Pulmonary artery endothelial cell (primary cell): Measurements from ENCODE around the gene USP5. TPM values are rescaled to one million over a fixed set of nuclear protein-coding genes. Genes with fewer than 3 reads are reported as not detected.

ENCODE experiments used
- DNase-seq: peaks from one replicate; pipeline ENCODE4 v3.0.0-alpha.2; 2011; ENCODE audit warnings: low read depth, low spot score
- total RNA-seq: library from RNA; depleted of rRNA; stranded (reverse); fragments of >200 nt; gene quantifications from 2 replicates; pipeline ENCODE4 v1.2.3, GENCODE V29; 2014

The USP5 gene
- total RNA-seq, 1 donor from 2014 or later, result 105 TPM

DNA sequence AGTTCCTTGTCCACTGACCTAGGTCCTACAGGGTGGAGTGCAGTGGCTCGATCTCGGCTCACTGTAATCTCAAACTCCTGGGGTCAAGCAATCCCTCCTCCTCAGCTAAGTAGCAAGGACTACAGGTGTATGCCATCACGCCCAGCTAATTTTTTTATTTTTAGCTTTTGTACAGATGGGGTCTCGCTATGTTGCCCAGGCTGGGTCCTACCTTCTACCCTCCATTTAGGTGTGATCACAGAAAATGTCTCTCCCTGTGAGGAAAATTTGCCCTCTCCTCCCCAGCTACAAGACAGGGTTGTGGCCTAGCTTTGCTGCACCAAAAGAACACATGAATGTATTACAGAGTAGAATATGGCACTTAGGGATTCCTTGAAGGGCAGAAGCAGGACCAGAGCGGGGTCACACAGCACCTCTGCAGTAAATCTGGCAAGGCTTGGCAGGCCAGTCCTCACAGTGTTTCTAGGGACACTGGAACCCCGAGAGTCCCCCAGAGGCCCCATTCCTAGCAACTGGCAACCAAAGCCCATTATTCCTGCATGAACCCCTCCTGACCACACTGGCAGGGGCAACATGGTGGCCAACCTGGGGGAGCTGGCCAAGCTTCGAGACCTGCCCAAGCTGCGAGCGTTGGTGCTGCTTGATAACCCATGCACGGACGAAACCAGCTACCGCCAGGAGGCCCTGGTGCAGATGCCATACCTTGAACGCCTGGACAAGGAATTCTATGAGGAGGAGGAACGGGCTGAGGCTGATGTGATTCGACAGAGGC is 60.4 kb downstream of the USP5 start:
- DNase-seq, result no peak

DNA sequence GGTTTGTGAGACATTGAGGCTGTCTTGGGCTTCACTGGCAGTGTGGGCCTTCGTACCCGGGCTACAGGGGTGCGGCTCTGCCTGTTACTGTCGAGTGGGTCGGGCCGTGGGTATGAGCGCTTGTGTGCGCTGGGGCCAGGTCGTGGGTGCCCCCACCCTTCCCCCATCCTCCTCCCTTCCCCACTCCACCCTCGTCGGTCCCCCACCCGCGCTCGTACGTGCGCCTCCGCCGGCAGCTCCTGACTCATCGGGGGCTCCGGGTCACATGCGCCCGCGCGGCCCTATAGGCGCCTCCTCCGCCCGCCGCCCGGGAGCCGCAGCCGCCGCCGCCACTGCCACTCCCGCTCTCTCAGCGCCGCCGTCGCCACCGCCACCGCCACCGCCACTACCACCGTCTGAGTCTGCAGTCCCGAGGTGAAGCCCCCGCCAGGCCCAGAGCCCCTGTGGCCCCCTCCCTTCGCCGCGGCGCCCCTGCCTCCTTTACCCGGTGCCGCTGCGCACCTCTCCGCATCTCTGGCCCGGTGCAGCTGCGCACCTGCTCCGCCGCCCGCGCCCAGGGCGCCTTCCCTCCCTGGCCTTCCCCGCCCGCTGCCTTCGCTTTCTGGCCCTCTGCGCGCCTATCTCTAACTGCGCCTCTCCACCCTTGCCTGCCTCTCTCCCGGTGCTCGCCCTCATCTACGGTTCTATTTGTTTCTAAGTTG is 62.4 kb downstream of the USP5 start, which contains the start of gene ENO2:
Gene ENO2 (plus strand): TSS at position 335 of the 701 bp plus-strand sequence. CDS start 1,253 bp downstream, outside the sequence.
- no peak for DNase-seq

DNA sequence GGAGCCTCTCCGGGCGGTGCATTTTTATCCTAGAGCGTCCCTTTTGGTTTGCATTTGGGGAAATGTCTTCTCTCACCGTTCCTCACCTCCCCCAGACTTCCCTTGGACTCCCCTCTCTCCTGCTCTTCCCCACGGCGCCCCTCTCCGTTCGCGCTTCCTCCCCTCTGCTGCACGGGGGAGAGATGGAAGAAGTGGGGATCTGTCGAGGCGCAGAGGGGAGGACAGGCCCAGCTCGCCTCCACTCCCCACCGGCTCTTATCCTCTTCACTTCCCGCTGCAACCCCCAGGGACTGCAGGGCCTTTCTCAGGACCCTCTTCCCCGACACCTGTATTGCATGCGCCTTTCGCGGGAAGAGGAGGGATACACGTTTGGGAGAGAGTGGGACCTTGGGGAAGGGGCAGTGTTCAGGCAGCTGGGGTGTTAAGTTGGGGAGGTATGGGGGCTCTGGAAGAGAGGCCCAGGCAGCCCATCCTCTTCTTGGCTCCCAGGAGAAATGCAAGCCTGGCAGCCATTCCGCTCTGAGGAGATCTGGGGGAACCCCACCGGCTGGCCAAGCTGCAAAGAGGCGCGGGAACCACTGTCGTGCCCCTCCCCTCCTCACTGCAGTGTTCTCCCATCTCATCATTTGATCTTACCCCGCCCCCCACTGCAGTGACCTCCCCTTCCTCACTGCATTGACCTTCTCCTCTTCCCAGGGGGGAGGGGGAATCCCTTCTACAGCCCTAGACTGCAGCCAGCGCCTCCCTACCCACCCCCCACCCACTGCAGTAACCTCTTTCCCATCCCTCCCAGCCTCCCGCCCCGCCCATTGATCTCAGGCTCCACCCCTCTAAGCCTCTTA is 63.2 kb downstream of the USP5 start:
- DNase-seq, result no peak

DNA sequence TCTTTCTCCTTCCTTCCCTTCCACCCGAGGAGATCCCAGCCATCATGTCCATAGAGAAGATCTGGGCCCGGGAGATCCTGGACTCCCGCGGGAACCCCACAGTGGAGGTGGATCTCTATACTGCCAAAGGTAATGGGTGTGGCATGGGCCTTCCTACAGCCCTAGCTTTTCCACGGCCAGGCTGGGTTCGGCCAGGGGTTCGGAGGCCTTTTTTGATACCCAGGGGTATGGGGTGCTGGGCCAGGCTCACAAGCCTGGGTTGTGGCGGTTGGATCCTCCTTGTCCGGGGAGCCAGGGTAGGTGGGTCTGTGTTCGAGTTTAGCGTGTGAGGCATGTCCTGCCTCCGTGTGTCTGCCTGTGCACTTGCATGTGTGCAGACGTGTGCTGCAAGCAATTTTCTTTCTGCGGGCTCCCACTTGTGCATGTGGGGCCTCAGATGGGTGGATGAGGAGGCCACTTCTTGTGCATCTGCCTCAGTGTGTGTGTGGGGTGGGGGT is 63.9 kb downstream of the USP5 start:
- no peak for DNase-seq

Other genes starting within 250 kb of the USP5 start
- gene CHD4, start 244.8 kb upstream of the USP5 start, total RNA-seq, result 205 and 216 TPM in 2 replicates
- 0.04 and 0.07 TPM in 2 replicates for gene LPAR5, start 216.2 kb upstream of the USP5 start, total RNA-seq
- 0.11 and 0.26 TPM in 2 replicates for gene ACRBP, start 204.7 kb upstream of the USP5 start, total RNA-seq
- gene ING4, start 189.0 kb upstream of the USP5 start, total RNA-seq, result 26.0 and 31.9 TPM in 2 replicates
- 9.5 and 12.0 TPM in 2 replicates for gene ZNF384, start 162.8 kb upstream of the USP5 start, total RNA-seq
- gene PIANP, start 151.3 kb upstream of the USP5 start, total RNA-seq, result not detected in 2 replicates
- gene COPS7A, start 128.1 kb upstream of the USP5 start, total RNA-seq, result 54.8 and 71.4 TPM in 2 replicates
- gene MLF2, start 99.0 kb upstream of the USP5 start, total RNA-seq, result 56.9 and 94.9 TPM in 2 replicates
- 45.2 and 61.3 TPM in 2 replicates for gene PTMS, start 85.8 kb upstream of the USP5 start, total RNA-seq
- 0.11 and 0.13 TPM in 2 replicates for gene LAG3, start 79.6 kb upstream of the USP5 start, total RNA-seq
- gene CD4, start 62.6 kb upstream of the USP5 start, total RNA-seq, result 0.07 TPM in 1 of 2 replicates, not detected in the other
- 9.0 and 13.5 TPM in 2 replicates for gene GPR162, start 30.3 kb upstream of the USP5 start, total RNA-seq
- 66.5 and 83.1 TPM in 2 replicates for gene P3H3, start 23.7 kb upstream of the USP5 start, total RNA-seq
- gene GNB3, start 11.2 kb upstream of the USP5 start, total RNA-seq, result 0.79 and 1.4 TPM in 2 replicates
- gene CDCA3, start 864 bp upstream of the USP5 start, total RNA-seq, result 11.0 and 27.2 TPM in 2 replicates
- gene TPI1, start 15.4 kb downstream of the USP5 start, total RNA-seq, result 941 and 1,374 TPM in 2 replicates
- gene SPSB2, start 21.2 kb downstream of the USP5 start, total RNA-seq, result 3.1 and 5.8 TPM in 2 replicates
- gene LRRC23, start 52.7 kb downstream of the USP5 start, total RNA-seq, result 4.4 TPM in 2 replicates
- 8.8 and 12.6 TPM in 2 replicates for gene ENO2, start 62.4 kb downstream of the USP5 start, total RNA-seq
- gene ATN1, start 75.8 kb downstream of the USP5 start, total RNA-seq, result 6.1 and 6.7 TPM in 2 replicates
- not detected in 2 replicates for gene RNU7-1, start 91.7 kb downstream of the USP5 start, total RNA-seq
- gene C12orf57, start 91.9 kb downstream of the USP5 start, total RNA-seq, result 68.2 and 84.6 TPM in 2 replicates
- gene PTPN6, start 99.2 kb downstream of the USP5 start, total RNA-seq, result 0.13 and 0.60 TPM in 2 replicates
- gene PHB2, start 118.5 kb downstream of the USP5 start, total RNA-seq, result 182 and 215 TPM in 2 replicates
- 47.9 and 85.6 TPM in 2 replicates for gene EMG1, start 118.8 kb downstream of the USP5 start, total RNA-seq
- gene LPCAT3, start 166.3 kb downstream of the USP5 start, total RNA-seq, result 5.2 and 8.6 TPM in 2 replicates
- gene C1S, start 208.6 kb downstream of the USP5 start, total RNA-seq, result 0.40 and 5.1 TPM in 2 replicates
- gene C1R, start 240.3 kb downstream of the USP5 start, total RNA-seq, result 1.9 and 4.4 TPM in 2 replicates